Cardiac muscle cell (in vitro differentiated cells and primary cell): ENCODE data around the gene MED9. TPM values are rescaled to one million over a fixed set of nuclear protein-coding genes. Genes with fewer than 3 reads are reported as not detected.

Experiments
- DNase-seq, 2 donors: peaks; one replicate each; pipeline versions ENCODE4 v3.0.0 to v3.0.0-alpha.2; 2010 to 2017; ENCODE audit warnings: low read depth in 1 of 2, low spot score in 1 of 2
- H3K27ac ChIP-seq: fragments of 200-600 bp; sonication (generic); 2 replicates; pipeline ENCODE4 v1.5.1; 2016
- H3K27me3 ChIP-seq: fragments of 200-600 bp; sonication (generic); 2 replicates; pipeline ENCODE4 v1.6.0; 2016; ENCODE audit warnings: control low read depth
- H3K36me3 ChIP-seq: fragments of 200-600 bp; sonication (generic); 2 replicates; pipeline ENCODE4 v1.5.1; 2016; ENCODE audit warnings: control low read depth
- H3K4me1 ChIP-seq: fragments of 200-600 bp; sonication (generic); 2 replicates; pipeline ENCODE4 v1.8.1; 2017; ENCODE audit warnings: low read depth, mild to moderate bottlenecking, mixed run types
- H3K4me3 ChIP-seq: fragments of 200-600 bp; sonication (generic); 2 replicates; pipeline ENCODE4 v1.5.1; 2016; ENCODE audit warnings: mild to moderate bottlenecking
- H3K9me3 ChIP-seq: fragments of 200-600 bp; sonication (generic); 2 replicates; pipeline ENCODE4 v1.5.1; 2017; ENCODE audit warnings: low read depth, mild to moderate bottlenecking, control low read depth
- CTCF ChIP-seq: IDR thresholded peaks from 2 replicates; pipeline ENCODE4 v1.5.1; 2012; ENCODE audit warnings: low read depth, mild to moderate bottlenecking, low read length
- polyA plus RNA-seq: library from polyadenylated mRNA; unstranded; fragments of >200 nt; fragmentation: Nextera tagmentation; extraction: Ambion mirVana; gene quantifications from 2 replicates; pipeline ENCODE4 v1.2.1, GENCODE V29; 2016
- total RNA-seq: library from RNA; depleted of rRNA; stranded (reverse); fragments of >200 nt; gene quantifications from 2 replicates; pipeline ENCODE4 v1.2.3, GENCODE V29; 2016

The MED9 gene
- total and polyA plus RNA-seq, 2 experiments from 2014 or later = 27.9 to 38.2 TPM

DNA sequence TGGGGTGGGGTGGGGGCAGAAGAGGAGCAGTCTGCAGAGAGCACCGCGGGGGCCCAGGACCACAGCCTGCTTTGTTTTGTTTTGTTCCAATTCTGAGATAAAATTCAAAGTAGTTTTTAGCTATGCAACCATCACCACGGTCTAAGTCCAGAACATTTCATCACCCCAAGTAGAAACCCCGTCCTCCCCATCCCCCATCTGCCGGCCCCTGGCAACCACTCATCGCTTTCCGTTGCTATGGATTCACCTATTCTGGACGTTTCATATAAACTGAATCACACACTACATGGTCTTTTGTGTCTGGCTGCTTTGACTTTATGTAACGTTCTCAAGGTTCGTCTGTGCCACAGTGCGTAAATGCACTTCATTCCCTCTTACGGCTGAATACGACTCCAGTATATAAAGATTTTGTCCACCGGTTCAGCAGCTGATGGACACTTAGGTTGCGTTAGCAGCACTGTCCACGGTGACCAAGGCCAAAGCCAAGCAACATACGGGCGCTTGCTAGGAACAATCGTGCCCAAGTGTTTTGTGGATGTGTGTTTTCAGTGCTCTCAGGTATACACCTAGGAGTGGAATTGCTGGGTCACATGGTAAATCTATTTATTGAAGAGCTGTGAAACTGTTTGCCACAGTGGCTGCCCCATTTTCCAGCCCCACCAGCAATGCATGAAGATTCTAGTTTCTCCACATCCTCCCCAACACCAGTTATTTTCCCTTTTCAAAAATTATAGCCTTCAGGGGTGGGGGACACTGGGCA, 47.1 kb downstream of the MED9 start:
- H3K4me3 ChIP-seq = no peak overlapping the region

GRCh38 chr17:17525311-17525710, 48.5 kb downstream of the MED9 start:
- Histone ChIP-seq H3K9me3 (no peaks in the 10 kb centered on the region), H3K27ac (no peak overlapping the region), H3K27me3 (no peaks in the 10 kb centered on the region), H3K4me1 (peaks cover 10% of the 10 kb centered on the region), H3K36me3 (no peaks in the 10 kb centered on the region), H3K4me3 (no peak overlapping the region)
- no peak for TF ChIP-seq CTCF
- no peak for DNase-seq

More for the DNA sequence above, 47.1 kb downstream of the MED9 start:
- Histone ChIP-seq H3K9me3 (no peaks in the 10 kb centered on the region), H3K27me3 (no peaks in the 10 kb centered on the region), H3K4me1 (peaks cover 10% of the 10 kb centered on the region), H3K36me3 (no peaks in the 10 kb centered on the region), H3K27ac (peak overlapping the region; percentile 47)
- no peak for TF ChIP-seq CTCF
- no peak for DNase-seq

DNA sequence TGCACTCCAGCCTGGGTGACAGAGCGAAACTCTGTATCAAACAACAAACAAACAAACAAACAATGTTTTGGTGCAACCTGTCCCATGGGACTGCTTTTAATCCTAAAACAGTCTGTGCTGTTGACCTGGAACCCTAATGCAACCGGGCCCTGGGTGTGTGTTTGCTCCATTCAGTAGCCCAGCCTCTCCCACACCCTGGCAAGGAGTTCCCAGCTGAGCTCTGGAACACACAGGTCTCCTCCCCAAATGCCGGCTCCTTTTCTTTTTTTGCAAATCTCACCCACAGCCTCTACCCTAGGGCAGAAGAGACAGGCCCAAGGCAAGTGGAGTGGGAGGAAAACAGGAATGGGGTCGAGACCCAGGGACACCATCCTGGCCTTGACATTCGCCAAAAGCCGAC, 49.2 kb downstream of the MED9 start:
- no peak overlapping the region for H3K4me3 ChIP-seq
- H3K27me3 ChIP-seq = no peaks in the 10 kb centered on the region
- H3K27ac ChIP-seq = no peak overlapping the region
- TF ChIP-seq CTCF = no peak
- DNase-seq = no peak
- H3K9me3 ChIP-seq = no peaks in the 10 kb centered on the region
- peaks cover 10% of the 10 kb centered on the region for H3K4me1 ChIP-seq
- H3K36me3 ChIP-seq = no peaks in the 10 kb centered on the region

GRCh38 chr17:17526369-17526768, 49.6 kb downstream of the MED9 start:
- Histone ChIP-seq H3K4me1 (peaks cover 10% of the 10 kb centered on the region), H3K27ac (no peak overlapping the region)
- no peak for TF ChIP-seq CTCF

GRCh38 chr17:17527534-17527933, 50.7 kb downstream of the MED9 start:
- H3K4me1 ChIP-seq = peaks cover 10% of the 10 kb centered on the region
- H3K4me3 ChIP-seq = no peak overlapping the region
- no peaks in the 10 kb centered on the region for H3K36me3 ChIP-seq
- no peak for TF ChIP-seq CTCF
- no peak for DNase-seq
- H3K9me3 ChIP-seq = no peaks in the 10 kb centered on the region
- H3K27me3 ChIP-seq = no peaks in the 10 kb centered on the region
- H3K27ac ChIP-seq = no peak overlapping the region

More at GRCh38 chr17:17526369-17526768, 49.6 kb downstream of the MED9 start:
- no peak for DNase-seq
- Histone ChIP-seq H3K9me3 (no peaks in the 10 kb centered on the region), H3K27me3 (no peaks in the 10 kb centered on the region), H3K4me3 (no peak overlapping the region), H3K36me3 (no peaks in the 10 kb centered on the region)
